HEK293T (cell line): ENCODE data around the gene CHKA.

Experiments
- ARNT ChIP-seq: fragments of 450-650 bp; IDR thresholded peaks from 2 replicates; pipeline ENCODE4 v1.6.1; 2017; ENCODE audit warnings: mild to moderate bottlenecking
- BHLHE40 ChIP-seq: fragments of 450-650 bp; IDR thresholded peaks from 2 replicates; pipeline ENCODE4 v1.6.1; 2016; ENCODE audit warnings: mild to moderate bottlenecking, moderate library complexity, borderline replicate concordance
- CTBP1 ChIP-seq: fragments of 450-650 bp; IDR thresholded peaks from 2 replicates; pipeline ENCODE4 v1.6.1; 2016; ENCODE audit warnings: borderline replicate concordance
- FOXA1 ChIP-seq: fragments of 450-650 bp; IDR thresholded peaks from 2 replicates; pipeline ENCODE4 v1.6.1; 2016; ENCODE audit warnings: mild to moderate bottlenecking
- FOXK2 ChIP-seq: fragments of 450-650 bp; IDR thresholded peaks from 2 replicates; pipeline ENCODE4 v1.6.1; 2016; ENCODE audit warnings: mild to moderate bottlenecking
- FOXM1 ChIP-seq: fragments of 450-650 bp; IDR thresholded peaks from 2 replicates; pipeline ENCODE4 v1.6.1; 2017; ENCODE audit warnings: mild to moderate bottlenecking, borderline replicate concordance
- HDGF ChIP-seq: fragments of 450-650 bp; IDR thresholded peaks from 2 replicates; pipeline ENCODE4 v1.6.1; 2017; ENCODE audit warnings: antibody characterized with exemption, borderline replicate concordance
- L3MBTL2 ChIP-seq: fragments of 450-650 bp; conservative IDR thresholded peaks from 2 replicates; pipeline ENCODE4 v1.6.1; 2016; ENCODE audit warnings: mild to moderate bottlenecking
- NFRKB ChIP-seq: fragments of 450-650 bp; IDR thresholded peaks from 2 replicates; pipeline ENCODE4 v1.6.1; 2016; ENCODE audit warnings: mild to moderate bottlenecking, moderate library complexity
- SP1 ChIP-seq: fragments of 450-650 bp; IDR thresholded peaks from 2 replicates; pipeline ENCODE4 v1.6.1; 2017
- SUZ12 ChIP-seq: fragments of 450-650 bp; IDR thresholded peaks from 2 replicates; pipeline ENCODE4 v1.6.1; 2016; ENCODE audit warnings: mild to moderate bottlenecking
- TARDBP ChIP-seq: fragments of 450-650 bp; IDR thresholded peaks from 2 replicates; pipeline ENCODE4 v1.6.1; 2016
- TF ChIP-seq, protein P1 (sequence below): fragments of 450-650 bp; IDR thresholded peaks from 2 replicates; pipeline ENCODE4 v1.6.1; 2016

DNA sequence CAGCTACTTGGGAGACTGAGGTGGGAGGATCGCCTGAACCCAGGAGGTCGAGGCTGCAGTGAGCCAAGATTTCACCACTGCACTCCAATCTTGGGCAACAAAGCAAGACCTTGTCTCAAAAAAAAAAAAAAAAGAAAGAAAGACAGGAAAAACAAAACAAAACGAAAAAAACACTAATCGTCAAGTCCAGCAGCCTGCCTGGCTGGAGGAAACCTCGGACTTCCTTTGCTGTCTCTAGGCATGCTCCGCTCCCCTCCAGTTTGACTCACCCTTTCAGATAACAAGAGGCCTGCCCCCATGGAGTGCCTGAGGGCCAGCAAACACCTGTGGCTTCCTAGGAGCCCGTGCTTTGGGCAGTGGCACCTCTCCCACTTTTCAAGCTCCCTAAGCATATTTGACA lies 28.8 kb upstream of the CHKA start:
- no peak for TF ChIP-seq TARDBP
- no peak for TF ChIP-seq SP1
- no peak for TF ChIP-seq FOXM1
- TF ChIP-seq FOXA1, result no peak
- TF ChIP-seq, protein P1, sequence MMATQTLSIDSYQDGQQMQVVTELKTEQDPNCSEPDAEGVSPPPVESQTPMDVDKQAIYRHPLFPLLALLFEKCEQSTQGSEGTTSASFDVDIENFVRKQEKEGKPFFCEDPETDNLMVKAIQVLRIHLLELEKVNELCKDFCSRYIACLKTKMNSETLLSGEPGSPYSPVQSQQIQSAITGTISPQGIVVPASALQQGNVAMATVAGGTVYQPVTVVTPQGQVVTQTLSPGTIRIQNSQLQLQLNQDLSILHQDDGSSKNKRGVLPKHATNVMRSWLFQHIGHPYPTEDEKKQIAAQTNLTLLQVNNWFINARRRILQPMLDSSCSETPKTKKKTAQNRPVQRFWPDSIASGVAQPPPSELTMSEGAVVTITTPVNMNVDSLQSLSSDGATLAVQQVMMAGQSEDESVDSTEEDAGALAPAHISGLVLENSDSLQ, result no peak
- no peak for TF ChIP-seq SUZ12
- TF ChIP-seq ARNT, result no peak
- no peak for TF ChIP-seq FOXK2
- no peak for TF ChIP-seq L3MBTL2
- TF ChIP-seq BHLHE40, result no peak
- TF ChIP-seq CTBP1, result no peak
- no peak for TF ChIP-seq HDGF
- no peak for TF ChIP-seq NFRKB
